Dermis microvascular lymphatic vessel endothelial cell (primary cell): ENCODE data around the gene ZPR1. TPM values are rescaled to one million over a fixed set of nuclear protein-coding genes. Genes with fewer than 3 reads are reported as not detected.
"Not testable (repeated sequence)": the region's sequence is repeated elsewhere in the genome, so short reads cannot be mapped to it uniquely, and the experiment has no call there.

Source experiments
- DNase-seq, 2 donors: peaks; one replicate each; pipeline versions ENCODE4 v3.0.0 to v3.0.0-alpha.2; 2010; ENCODE audit warnings: low read depth in 2 of 2
- total RNA-seq: library from RNA; depleted of rRNA; stranded (reverse); fragments of >200 nt; gene quantifications from 2 replicates; pipeline ENCODE4 v1.2.1, GENCODE V29; 2014

Gene ZPR1, protein sequence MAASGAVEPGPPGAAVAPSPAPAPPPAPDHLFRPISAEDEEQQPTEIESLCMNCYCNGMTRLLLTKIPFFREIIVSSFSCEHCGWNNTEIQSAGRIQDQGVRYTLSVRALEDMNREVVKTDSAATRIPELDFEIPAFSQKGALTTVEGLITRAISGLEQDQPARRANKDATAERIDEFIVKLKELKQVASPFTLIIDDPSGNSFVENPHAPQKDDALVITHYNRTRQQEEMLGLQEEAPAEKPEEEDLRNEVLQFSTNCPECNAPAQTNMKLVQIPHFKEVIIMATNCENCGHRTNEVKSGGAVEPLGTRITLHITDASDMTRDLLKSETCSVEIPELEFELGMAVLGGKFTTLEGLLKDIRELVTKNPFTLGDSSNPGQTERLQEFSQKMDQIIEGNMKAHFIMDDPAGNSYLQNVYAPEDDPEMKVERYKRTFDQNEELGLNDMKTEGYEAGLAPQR
- total RNA-seq = 19.0 and 24.4 TPM in 2 replicates

DNA sequence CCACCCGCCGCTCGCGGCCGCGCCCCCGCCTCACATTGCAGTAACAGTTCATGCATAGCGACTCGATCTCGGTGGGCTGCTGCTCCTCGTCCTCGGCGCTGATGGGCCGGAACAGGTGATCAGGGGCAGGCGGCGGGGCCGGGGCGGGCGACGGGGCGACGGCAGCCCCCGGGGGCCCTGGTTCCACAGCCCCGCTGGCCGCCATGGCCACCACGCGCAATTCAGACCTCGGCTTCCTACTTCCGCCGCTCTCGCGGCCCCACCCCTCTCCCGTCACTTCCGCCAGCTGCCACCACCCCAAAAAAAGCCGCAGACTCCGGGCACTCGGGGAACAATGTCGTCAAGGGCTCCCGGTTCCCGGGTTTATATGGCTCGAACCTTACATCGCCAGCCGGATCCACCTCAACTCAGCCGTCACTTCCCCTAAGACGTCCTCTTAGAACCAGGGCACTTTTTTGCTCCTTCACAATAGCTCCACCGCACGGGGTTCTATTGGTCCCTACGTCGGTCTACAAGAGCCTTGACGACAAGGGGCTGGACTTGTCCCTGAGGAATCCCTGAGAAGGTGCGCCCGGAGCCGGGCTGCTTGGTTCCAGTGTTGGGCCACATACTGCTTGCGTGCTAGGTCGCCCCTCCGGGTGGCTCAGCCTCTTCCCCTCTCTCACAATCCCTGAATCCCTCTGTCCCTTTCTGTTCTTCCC, at the start of gene ZPR1:
ZPR1 (minus strand) TSS at position 238 of the 701 bp plus-strand sequence; CDS start at position 205, 33 bp downstream.
- DNase-seq = peak; percentile 46 to 74

DNA sequence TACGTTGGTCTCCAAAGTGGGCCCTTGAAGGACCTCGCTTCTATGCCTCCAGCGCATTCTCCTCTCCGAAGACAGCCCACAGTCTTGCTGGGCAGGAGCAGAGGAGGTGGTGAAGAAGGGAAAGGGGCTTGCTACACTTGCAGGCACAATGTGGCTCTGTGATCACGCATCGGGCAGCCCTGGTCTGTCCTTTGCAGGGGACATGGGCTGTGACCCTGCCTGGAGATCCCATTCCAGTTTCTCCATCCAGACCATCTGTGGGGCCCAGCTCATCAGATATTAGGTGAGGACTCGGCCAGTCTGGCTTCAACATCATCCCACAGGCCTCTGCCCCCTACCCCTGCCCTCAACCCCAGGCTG, 48.8 kb upstream of the ZPR1 start:
- DNase-seq = no peak

DNA sequence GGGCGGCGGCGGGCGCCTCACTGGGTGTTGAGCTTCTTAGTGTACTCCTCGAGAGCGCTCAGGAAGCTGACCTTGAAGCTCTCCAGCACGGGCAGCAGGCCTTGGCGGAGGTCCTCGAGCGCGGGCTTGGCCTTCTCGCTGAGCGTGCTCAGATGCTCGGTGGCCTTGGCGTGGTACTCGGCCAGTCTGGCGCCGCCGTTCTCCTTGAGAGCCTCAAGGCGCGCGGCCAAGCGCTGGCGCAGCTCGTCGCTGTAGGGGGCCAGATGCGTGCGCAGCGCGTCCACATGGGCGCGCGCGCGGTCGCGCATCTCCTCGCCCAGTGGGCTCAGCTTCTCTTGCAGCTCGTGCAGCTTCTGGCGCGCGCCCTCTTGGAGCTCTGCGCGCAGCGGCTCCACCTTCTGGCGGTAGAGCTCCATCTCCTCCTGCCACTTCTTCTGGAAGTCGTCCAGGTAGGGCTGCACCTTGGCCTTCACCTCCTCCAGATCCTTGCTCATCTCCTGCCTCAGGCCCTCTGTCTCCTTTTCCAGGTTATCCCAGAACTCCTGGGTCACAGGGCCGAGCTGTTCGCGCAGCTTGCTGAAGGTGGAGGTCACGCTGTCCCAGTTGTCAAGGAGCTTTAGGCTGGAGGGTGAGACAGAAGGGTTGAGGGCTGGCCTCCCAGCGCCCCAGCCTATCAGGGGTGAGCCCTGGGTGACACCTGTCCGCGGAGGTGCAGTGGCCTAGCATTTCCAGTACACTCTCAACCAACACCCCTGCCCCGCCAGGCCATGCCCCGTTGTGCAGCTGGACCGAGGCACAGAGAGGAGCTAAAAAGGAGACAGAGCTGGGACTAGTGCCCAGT, 48.2 kb upstream of the ZPR1 start:
- peak; percentile 17 to 89 for DNase-seq

DNA sequence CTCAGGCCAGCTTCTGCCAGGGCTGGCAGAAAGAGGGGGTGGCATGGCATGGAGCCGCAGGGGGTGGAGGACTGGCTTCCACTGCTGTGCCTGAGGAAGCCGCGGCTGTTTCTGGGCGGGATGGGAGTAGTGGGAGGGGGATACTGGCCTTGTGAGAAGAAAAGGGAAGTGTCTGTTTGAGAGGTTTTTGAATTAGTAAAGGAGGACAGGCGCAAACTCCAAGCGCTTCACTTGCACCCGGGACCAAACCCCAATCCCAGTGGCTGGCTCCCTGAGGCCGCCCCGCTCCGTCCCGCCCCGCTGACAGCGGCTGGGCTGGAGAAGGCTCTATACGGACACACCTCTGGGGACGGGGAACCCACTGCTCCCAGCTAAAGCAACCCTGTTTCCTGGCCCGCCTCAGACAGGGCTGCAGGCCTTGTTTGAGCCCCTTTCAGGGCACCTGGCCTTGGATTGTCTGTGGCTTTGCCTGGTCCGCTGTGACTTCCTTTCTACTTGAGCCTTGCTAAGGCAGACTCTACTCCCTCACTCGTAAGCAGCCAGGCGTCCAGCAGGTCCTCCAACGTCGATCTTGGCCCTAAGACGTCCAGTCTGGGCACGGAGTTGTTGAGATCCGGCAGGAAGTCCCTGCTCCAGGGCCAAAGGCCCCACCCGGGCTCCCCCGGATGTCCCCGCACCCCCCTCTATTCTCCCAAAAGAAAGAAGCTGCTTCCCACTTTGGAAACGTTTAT, 47.4 kb upstream of the ZPR1 start:
- no peak for DNase-seq

DNA sequence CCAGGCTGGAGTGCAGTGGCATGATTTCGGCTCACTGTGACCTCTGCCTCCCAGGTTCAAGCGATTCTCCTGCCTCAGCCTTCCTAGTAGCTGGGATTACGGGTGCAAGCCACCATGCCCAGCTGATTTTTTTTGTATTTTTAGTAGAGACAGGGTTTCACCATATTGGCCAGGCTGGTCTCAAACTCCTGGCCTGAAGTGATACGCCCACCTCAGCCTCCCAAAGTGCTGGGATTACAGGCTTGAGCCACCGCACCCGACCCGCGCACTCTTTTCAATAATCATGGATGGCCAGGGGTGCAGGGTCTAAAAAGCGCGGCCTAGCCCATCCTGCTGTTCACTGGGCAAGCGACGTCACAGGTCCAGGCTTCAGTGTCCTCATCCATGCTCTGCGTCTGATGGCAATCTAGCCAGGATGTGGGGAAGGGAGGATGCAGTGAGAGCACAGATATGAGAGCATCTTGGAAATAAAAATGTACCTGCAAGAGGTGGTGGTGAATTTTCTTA, 46.8 kb upstream of the ZPR1 start:
- DNase-seq = not testable (repeated sequence)

DNA sequence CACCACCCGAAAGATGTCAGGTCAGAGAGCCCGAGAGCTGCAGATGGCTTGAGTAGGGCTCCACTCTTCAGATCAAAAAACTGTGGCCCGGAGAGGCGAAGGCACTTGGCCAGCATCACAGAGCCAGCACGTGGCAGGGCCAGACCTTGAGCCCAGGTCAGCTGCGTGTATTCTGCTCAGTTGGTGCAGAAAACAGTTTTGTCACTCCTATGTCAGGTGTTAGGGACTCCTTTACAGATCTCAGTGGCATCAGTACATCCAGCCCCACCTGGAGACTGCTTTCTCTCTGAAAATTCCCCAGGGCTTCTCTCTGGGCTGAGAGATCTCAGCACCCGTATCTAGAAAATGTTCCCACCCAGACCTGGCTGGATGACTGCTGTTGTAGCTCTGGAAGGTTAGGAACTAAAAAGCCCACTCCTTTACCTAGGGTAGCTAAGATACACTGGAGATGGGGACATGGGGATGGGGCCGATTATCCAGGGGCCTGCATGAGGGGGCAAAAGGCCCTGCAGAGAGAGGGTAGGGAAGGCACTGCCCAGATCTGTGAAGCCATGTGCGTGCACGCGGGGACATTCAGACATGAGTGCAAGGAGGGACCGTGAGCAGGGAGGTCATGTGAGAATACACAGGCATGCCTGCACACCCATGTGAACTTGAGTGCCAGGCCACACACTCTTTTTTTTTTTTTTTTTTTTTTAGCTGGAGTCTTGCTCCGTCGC, 46.2 kb upstream of the ZPR1 start:
- no peak for DNase-seq

DNA sequence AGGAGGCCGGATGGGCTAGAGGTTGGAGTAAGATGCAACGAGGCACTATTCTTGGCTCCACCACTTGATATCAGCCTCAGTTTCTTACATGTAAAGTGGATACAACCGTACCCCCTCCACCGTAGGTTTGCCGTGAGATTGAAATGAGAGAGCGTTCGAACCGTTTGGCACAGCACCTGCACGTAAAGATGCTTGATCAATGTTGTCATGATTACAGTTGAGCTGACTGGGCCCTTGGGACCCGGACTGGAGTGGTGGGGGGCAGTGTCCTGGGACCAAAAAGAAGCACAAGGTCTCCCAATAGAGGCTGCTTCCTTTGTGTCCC, 45.6 kb upstream of the ZPR1 start:
- DNase-seq = no peak

DNA sequence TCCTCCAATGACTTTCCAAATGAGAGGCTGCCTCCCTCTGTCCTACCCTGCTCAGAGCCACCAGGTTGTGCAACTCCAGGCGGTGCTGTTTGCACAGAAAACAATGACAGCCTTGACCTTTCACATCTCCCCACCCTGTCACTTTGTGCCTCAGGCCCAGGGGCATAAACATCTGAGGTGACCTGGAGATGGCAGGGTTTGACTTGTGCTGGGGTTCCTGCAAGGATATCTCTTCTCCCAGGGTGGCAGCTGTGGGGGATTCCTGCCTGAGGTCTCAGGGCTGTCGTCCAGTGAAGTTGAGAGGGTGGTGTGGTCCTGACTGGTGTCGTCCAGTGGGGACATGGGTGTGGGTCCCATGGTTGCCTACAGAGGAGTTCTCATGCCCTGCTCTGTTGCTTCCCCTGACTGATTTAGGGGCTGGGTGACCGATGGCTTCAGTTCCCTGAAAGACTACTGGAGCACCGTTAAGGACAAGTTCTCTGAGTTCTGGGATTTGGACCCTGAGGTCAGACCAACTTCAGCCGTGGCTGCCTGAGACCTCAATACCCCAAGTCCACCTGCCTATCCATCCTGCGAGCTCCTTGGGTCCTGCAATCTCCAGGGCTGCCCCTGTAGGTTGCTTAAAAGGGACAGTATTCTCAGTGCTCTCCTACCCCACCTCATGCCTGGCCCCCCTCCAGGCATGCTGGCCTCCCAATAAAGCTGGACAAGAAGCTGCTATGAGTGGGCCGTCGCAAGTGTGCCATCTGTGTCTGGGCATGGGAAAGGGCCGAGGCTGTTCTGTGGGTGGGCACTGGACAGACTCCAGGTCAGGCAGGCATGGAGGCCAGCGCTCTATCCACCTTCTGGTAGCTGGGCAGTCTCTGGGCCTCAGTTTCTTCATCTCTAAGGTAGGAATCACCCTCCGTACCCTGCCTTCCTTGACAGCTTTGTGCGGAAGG, 44.8 kb upstream of the ZPR1 start:
- no peak for DNase-seq

DNA sequence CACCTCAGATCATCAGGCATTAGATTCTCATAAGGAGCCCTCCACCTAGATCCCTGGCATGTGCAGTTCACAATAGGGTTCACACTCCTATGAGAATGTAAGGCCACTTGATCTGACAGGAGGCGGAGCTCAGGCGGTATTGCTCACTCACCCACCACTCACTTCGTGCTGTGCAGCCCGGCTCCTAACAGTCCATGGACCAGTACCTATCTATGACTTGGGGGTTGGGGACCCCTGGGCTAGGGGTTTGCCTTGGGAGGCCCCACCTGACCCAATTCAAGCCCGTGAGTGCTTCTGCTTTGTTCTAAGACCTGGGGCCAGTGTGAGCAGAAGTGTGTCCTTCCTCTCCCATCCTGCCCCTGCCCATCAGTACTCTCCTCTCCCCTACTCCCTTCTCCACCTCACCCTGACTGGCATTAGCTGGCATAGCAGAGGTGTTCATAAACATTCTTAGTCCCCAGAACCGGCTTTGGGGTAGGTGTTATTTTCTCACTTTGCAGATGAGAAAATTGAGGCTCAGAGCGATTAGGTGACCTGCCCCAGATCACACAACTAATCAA, 44.0 kb upstream of the ZPR1 start:
- no peak for DNase-seq

DNA sequence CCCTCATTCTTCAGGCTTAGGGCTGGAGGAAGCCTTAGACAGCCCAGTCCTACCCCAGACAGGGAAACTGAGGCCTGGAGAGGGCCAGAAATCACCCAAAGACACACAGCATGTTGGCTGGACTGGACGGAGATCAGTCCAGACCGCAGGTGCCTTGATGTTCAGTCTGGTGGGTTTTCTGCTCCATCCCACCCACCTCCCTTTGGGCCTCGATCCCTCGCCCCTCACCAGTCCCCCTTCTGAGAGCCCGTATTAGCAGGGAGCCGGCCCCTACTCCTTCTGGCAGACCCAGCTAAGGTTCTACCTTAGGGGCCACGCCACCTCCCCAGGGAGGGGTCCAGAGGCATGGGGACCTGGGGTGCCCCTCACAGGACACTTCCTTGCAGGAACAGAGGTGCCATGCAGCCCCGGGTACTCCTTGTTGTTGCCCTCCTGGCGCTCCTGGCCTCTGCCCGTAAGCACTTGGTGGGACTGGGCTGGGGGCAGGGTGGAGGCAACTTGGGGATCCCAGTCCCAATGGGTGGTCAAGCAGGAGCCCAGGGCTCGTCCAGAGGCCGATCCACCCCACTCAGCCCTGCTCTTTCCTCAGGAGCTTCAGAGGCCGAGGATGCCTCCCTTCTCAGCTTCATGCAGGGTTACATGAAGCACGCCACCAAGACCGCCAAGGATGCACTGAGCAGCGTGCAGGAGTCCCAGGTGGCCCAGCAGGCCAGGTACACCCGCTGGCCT, 42.5 kb upstream of the ZPR1 start:
- no peak for DNase-seq

DNA sequence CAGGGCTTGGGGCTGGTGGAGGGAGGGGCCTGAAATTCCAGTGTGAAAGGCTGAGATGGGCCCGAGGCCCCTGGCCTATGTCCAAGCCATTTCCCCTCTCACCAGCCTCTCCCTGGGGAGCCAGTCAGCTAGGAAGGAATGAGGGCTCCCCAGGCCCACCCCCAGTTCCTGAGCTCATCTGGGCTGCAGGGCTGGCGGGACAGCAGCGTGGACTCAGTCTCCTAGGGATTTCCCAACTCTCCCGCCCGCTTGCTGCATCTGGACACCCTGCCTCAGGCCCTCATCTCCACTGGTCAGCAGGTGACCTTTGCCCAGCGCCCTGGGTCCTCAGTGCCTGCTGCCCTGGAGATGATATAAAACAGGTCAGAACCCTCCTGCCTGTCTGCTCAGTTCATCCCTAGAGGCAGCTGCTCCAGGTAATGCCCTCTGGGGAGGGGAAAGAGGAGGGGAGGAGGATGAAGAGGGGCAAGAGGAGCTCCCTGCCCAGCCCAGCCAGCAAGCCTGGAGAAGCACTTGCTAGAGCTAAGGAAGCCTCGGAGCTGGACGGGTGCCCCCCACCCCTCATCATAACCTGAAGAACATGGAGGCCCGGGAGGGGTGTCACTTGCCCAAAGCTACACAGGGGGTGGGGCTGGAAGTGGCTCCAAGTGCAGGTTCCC, 41.8 kb upstream of the ZPR1 start, which contains the start of gene APOC3:
APOC3 (plus strand) TSS at position 383 of the 659 bp plus-strand sequence. CDS start 676 bp downstream, outside the sequence.
- no peak for DNase-seq

DNA sequence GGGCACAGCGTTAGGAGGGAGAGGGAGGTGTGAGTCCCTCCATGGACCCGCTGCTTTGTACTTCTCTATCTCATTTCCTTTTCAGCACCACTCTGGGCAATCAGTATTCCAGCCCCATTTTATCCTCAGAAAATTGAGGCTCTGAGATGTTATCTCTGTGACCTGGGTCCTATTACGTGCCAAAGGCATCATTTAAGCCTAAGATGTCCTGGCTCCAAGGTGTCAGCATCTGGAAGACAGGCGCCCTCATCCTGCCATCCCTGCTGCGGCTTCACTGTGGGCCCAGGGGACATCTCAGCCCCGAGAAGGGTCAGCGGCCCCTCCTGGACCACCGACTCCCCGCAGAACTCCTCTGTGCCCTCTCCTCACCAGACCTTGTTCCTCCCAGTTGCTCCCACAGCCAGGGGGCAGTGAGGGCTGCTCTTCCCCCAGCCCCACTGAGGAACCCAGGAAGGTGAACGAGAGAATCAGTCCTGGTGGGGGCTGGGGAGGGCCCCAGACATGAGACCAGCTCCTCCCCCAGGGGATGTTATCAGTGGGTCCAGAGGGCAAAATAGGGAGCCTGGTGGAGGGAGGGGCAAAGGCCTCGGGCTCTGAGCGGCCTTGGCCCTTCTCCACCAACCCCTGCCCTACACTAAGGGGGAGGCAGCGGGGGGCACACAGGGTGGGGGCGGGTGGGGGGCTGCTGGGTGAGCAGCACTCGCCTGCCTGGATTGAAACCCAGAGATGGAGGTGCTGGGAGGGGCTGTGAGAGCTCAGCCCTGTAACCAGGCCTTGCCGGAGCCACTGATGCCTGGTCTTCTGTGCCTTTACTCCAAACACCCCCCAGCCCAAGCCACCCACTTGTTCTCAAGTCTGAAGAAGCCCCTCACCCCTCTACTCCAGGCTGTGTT, 41.1 kb upstream of the ZPR1 start:
- no peak for DNase-seq

DNA sequence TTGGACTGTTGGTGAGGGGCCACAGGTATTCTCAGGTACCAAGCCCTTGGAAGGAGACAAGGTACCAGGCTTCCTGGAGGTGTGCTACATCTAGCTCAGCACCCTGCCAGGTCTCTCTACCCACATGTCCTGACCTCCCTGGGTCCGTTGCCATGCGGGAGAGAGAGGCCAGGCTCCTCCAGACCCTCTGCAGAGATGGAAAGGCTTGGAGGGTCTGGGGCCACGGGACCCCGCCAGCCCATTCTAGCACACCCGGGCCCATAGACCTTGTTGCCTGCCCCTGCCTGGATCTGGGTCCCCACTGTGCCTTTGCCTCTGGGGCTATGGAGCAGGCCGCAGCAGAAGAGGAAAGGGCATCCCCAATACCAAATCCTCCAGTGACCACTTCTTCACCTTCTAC, 39.6 kb upstream of the ZPR1 start:
- DNase-seq = no peak

DNA sequence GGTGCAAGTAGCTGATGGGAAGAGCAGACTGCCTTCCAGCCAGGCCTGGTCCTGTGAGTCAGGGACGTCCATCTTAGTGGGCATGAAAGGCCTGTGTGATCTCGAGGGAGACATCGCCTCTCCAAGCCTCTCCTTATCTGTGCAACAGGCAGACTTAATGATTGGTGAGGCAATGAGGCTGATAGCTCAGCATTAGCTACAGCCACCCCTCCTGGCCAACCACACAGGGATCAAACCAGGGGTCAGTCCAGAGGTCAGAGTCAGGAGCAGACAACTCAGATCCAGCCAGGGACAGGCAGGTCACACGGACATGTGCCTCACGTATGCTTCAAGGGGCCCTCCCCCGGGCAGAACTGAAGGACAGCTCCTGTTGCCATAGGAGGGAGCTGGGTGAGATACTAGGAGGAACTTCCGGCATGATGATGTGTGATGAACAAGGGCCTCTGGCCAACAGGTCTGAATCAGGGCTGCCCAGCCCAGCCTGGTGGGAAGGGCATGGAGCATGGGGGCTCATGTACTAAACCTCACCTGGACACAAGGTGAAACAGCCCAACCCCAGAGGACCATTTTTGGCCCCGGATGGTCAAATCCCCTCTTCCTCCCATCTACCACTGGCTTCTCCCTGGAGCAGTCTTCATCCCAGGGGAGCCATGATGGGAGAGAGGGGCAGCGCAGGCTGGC, 39.1 kb upstream of the ZPR1 start:
- DNase-seq = no peak

DNA sequence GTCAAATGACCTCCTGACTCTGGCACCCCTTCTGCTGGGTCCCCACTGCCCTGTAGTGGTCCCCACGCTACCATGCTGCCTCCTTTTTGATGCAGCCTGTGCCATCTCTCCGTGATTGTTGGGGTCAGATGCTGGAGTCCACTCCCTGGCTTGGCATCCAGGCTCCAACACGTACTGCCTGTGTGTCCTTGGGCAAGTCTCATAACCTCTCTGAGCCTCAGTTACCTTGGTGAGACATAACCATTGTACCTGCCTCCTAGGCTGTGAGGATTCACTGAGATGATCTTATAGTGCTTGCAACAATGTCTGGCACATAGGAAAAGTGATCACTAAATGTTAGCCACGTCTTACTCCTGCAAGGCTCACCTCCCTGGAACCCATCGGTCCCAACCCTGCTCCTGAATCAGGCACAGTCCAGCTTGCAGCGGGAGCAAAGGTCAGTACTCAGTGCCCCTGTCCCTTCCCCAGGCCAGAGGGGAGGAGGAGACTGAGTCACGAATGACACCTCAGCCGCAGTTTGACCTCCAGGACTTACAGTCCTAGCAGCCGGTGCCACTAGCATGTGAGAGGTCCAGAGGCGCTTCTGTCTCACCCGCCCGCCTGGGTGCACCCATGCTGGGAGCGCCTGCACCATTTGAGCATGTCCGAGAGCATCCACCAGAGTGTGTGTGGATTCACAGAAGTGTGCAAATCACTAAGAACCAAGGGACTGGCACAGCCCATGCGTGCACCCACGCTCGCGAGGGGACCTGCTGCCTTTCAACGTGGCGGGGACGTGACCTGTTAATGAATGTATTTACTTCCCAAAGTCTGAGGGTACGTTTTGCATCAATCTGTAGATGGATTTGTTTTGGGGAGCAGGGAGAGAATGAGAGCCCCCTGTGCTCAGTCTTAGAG, 38.3 kb upstream of the ZPR1 start:
- DNase-seq = no peak
